Measurements from ENCODE around the gene ARHGEF4. TPM values are rescaled to one million over a fixed set of nuclear protein-coding genes. Genes with fewer than 3 reads are reported as not detected.

Gene ARHGEF4
- total RNA-seq, 1 donor from 2014 or later, result 9.1 TPM

DNA sequence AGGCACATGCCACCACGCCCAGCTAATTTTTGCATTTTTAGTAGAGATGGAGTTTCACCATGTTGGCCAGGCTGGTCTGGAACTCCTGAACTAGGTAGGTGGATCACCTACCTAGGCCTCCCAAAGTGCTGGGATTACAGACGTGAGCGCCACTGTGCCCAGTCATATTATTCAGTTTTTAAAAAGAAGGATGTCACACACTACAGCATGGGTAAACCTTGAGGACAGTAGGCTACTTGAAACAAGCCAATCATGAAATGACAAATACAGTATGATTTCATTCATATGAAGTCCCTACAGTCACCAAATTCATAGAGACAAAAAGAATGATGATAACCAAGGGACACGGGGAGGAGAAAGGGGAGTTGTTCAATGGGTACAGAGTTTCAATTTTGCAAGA, 31.1 kb upstream of the ARHGEF4 start:
- intact Hi-C loops (cut with DNase I), result no loop called here
- no peak for ATAC-seq
- Histone ChIP-seq H3K9me3 (no peaks in the 10 kb centered on the region), H3K4me3 (no peak overlapping the region), H3K27me3 (ENCODE audit: low read depth) (no peaks in the 10 kb centered on the region), H3K36me3 (no peaks in the 10 kb centered on the region), H3K27ac (no peak overlapping the region), H3K4me1 (no peaks in the 10 kb centered on the region)
- DNase-seq, result no peak
- TF ChIP-seq, protein P1, sequence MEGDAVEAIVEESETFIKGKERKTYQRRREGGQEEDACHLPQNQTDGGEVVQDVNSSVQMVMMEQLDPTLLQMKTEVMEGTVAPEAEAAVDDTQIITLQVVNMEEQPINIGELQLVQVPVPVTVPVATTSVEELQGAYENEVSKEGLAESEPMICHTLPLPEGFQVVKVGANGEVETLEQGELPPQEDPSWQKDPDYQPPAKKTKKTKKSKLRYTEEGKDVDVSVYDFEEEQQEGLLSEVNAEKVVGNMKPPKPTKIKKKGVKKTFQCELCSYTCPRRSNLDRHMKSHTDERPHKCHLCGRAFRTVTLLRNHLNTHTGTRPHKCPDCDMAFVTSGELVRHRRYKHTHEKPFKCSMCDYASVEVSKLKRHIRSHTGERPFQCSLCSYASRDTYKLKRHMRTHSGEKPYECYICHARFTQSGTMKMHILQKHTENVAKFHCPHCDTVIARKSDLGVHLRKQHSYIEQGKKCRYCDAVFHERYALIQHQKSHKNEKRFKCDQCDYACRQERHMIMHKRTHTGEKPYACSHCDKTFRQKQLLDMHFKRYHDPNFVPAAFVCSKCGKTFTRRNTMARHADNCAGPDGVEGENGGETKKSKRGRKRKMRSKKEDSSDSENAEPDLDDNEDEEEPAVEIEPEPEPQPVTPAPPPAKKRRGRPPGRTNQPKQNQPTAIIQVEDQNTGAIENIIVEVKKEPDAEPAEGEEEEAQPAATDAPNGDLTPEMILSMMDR (IDR thresholded peaks at IDR 0.05), result no peak

DNA sequence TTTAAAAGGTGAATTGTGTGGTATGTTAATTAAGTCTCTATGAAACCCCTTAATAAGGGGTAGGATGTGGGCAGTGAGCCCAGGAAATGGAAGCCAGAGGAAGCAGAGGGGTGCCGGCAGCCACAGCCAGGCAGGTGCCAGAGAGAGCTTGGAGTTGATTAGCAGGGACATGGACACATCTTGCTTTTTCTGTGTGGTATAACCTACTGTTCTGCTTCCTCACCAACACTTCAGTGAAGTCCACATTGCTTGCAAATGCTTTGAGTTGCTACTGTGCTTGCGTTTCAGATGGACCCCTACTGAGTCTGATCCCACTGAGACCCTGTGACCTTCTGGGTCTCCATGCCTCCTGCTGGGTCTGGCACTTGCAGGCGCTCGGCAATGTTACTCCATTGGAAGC, 30.3 kb upstream of the ARHGEF4 start:
- no peak for ATAC-seq
- TF ChIP-seq, protein P1 (IDR thresholded peaks at IDR 0.05), result no peak
- intact Hi-C loops (cut with DNase I), result no loop called here
- H3K27me3 ChIP-seq (ENCODE audit: low read depth), result no peaks in the 10 kb centered on the region
- no peak for DNase-seq
- H3K36me3 ChIP-seq, result no peaks in the 10 kb centered on the region
- H3K4me3 ChIP-seq, result no peak overlapping the region
- no peak overlapping the region for H3K27ac ChIP-seq
- H3K4me1 ChIP-seq, result no peaks in the 10 kb centered on the region
- no peaks in the 10 kb centered on the region for H3K9me3 ChIP-seq

DNA sequence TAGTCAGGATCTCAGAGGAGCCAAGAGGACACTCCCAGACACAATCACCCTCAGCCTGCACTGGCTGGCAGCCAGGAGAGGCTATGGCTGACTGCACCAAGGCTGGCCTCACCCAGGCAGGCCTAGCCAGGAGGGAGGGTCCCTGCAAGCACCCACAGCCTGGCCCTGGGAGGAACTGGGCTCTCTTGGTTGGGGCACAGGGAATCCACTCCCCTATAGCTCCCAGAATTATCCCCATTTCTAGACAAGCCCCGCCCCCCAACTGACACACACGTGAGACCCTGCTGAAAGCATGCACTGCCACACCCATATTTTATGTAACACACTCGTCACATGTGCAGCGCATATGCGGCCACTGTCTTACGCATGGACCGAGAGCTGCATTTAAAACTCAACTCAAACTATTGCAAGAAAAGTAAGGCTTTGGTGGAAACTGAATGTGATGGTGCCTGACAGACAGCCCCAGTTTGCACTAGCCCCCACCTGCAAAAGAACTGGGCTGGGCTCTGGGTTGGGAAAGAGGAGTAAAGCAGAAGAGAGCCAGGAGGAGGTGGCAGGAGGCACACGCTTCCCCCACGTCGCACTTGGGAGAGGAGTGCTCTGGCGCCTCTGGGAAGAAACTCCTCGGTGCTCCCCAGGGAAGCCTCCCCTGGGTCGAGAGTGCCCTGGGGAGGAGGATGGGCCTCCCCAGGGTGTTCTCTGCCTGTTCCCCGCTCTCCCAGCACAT, 28.9 kb upstream of the ARHGEF4 start:
- H3K4me1 ChIP-seq, result no peaks in the 10 kb centered on the region
- H3K36me3 ChIP-seq, result no peaks in the 10 kb centered on the region
- no peak overlapping the region for H3K27ac ChIP-seq
- H3K27me3 ChIP-seq (ENCODE audit: low read depth), result no peaks in the 10 kb centered on the region
- DNase-seq (no peak), ATAC-seq (no peak)
- intact Hi-C loops (cut with DNase I), result no loop called here
- H3K4me3 ChIP-seq, result no peak overlapping the region
- TF ChIP-seq, protein P1 (IDR thresholded peaks at IDR 0.05), result no peak
- H3K9me3 ChIP-seq, result no peaks in the 10 kb centered on the region

DNA sequence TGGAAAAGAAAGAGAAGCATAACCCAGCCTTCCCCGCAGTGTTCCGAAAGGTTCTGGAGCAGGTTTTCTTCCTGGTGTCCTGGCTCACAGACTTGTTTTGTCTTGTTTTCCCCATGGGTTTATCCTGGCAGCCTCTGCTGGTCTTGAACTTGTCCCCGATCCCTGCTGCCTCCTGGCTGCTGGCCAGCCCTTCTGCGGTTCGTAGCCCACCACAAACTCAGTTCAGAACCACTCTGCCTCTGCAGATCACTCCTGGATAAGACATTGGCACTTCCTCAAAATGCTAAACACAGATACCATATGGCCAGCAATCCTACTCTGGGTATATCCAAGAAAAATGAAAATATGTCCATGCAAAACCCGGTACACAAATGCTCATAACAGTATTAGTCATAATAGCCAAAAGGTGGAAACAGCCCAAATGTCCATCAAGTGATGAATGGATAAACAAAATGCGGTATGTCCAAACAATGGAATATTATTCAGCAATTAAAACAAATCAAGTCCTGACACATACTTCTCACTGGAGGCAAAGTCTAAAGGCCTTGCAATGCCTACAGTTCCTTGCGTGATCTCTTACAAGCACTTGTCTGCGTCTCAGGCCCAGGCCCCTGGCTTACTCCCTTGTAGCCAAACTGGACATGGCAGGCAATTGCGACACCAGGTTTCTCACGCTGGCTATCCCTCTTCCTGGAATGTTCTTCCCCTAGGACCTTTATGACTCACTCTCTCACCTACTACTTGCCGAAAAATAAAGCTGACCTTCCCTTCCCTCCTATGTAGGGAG, 28.0 kb upstream of the ARHGEF4 start:
- Histone ChIP-seq H3K4me1 (no peaks in the 10 kb centered on the region), H3K4me3 (no peak overlapping the region), H3K9me3 (no peaks in the 10 kb centered on the region), H3K27me3 (ENCODE audit: low read depth) (no peaks in the 10 kb centered on the region), H3K36me3 (no peaks in the 10 kb centered on the region), H3K27ac (no peak overlapping the region)
- intact Hi-C loops (cut with DNase I), result no loop called here
- DNase-seq (no peak), ATAC-seq (no peak)
- TF ChIP-seq, protein P1 (IDR thresholded peaks at IDR 0.05), result no peak

DNA sequence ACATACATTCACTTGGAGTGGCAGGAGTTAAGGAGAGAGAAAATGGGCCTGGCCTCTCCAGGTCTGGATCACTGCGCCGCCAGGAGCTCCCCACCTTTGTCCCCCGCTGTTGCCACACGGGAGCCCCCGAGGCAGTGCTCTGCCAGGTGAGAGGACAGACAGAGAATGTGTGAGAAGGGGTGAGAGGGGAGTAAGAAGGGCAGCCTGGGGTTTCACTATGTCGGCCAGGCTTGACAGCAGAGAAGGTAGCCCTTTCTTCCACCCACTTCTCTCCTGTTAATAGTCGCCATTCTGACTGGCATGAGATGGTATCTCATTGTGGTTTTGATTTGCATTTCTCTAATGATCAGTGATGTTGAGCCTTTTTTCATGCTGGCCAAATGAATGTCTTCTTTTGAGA, 26.2 kb upstream of the ARHGEF4 start:
- no peaks in the 10 kb centered on the region for H3K4me1 ChIP-seq
- H3K4me3 ChIP-seq, result no peak overlapping the region
- no peaks in the 10 kb centered on the region for H3K36me3 ChIP-seq
- DNase-seq, result no peak
- TF ChIP-seq, protein P1 (IDR thresholded peaks at IDR 0.05), result no peak
- peaks cover 12% of the 10 kb centered on the region for H3K27me3 ChIP-seq (ENCODE audit: low read depth)
- no peaks in the 10 kb centered on the region for H3K9me3 ChIP-seq
- H3K27ac ChIP-seq, result no peak overlapping the region
- intact Hi-C loops (cut with DNase I), result no loop called here
- no peak for ATAC-seq

Data from lower lobe of right lung (tissue), 2 donors.